HCT116 (cell line): ENCODE data around the gene PGAP3.
A peak's percentile ranks its signal among the peaks of the same experiment; 100 is the strongest.

Experiments used
- CBX3 ChIP-seq: IDR thresholded peaks from 2 replicates; pipeline ENCODE4 v1.6.1; 2012; ENCODE audit warnings: low read depth
- CEBPB ChIP-seq: IDR thresholded peaks from 2 replicates; pipeline ENCODE4 v1.6.1; 2012; ENCODE audit warnings: low read depth
- ELF1 ChIP-seq: IDR thresholded peaks from 2 replicates; pipeline ENCODE4 v1.6.1; 2012; ENCODE audit warnings: low read depth, borderline replicate concordance
- EZH2 ChIP-seq: fragments of 200-600 bp; sonication (generic); IDR thresholded peaks from 2 replicates; pipeline ENCODE4 v1.6.1; 2017; ENCODE audit warnings: antibody characterized with exemption, mixed run types
- JUND ChIP-seq: IDR thresholded peaks from 2 replicates; pipeline ENCODE4 v1.6.1; 2012
- POLR2A ChIP-seq: IDR thresholded peaks from 2 replicates; pipeline ENCODE4 v1.7.0; 2011; ENCODE audit warnings: borderline replicate concordance; ENCODE audit not compliant: insufficient read depth, insufficient read length; ENCODE audit errors: extremely low read depth
- POLR2AphosphoS5 ChIP-seq: IDR thresholded peaks from 2 replicates; pipeline ENCODE4 v1.6.1; 2011; ENCODE audit warnings: mild to moderate bottlenecking, low read depth, low read length, moderate library complexity
- SIN3A ChIP-seq: IDR thresholded peaks from 2 replicates; pipeline ENCODE4 v1.6.1; 2012; ENCODE audit warnings: low read depth
- SRF ChIP-seq: IDR thresholded peaks from 2 replicates; pipeline ENCODE4 v1.6.1; 2012; ENCODE audit warnings: low read depth
- TCF7L2 ChIP-seq: IDR thresholded peaks from 2 replicates; pipeline ENCODE4 v1.7.0; 2011; ENCODE audit warnings: borderline replicate concordance, inconsistent platforms; ENCODE audit not compliant: insufficient read depth, insufficient read length; ENCODE audit errors: extremely low read depth
- TF ChIP-seq, protein P1 (sequence below): IDR thresholded peaks from 2 replicates; pipeline ENCODE4 v1.6.1; 2012
- TF ChIP-seq, protein P2 (sequence below), 3 experiments: fragments of 200-600 bp in 1 of 3; sonication (generic) in 1 of 3; IDR thresholded peaks in 2 of 3; conservative IDR thresholded peaks in 1 of 3; 2 replicates each; pipeline ENCODE4 v1.5.1; 2012 to 2017; ENCODE audit warnings: low read depth in 2 of 3, low read length in 2 of 3, antibody characterized with exemption in 1 of 3, borderline replicate concordance in 1 of 3, control low read depth in 1 of 3, mild to moderate bottlenecking in 1 of 3, mixed read lengths in 1 of 3, mixed run types in 1 of 3, moderate library complexity in 1 of 3; ENCODE audit not compliant: insufficient read depth in 1 of 3
- TF ChIP-seq, protein P3 (sequence below): IDR thresholded peaks from 2 replicates; pipeline ENCODE4 v1.6.1; 2012

DNA sequence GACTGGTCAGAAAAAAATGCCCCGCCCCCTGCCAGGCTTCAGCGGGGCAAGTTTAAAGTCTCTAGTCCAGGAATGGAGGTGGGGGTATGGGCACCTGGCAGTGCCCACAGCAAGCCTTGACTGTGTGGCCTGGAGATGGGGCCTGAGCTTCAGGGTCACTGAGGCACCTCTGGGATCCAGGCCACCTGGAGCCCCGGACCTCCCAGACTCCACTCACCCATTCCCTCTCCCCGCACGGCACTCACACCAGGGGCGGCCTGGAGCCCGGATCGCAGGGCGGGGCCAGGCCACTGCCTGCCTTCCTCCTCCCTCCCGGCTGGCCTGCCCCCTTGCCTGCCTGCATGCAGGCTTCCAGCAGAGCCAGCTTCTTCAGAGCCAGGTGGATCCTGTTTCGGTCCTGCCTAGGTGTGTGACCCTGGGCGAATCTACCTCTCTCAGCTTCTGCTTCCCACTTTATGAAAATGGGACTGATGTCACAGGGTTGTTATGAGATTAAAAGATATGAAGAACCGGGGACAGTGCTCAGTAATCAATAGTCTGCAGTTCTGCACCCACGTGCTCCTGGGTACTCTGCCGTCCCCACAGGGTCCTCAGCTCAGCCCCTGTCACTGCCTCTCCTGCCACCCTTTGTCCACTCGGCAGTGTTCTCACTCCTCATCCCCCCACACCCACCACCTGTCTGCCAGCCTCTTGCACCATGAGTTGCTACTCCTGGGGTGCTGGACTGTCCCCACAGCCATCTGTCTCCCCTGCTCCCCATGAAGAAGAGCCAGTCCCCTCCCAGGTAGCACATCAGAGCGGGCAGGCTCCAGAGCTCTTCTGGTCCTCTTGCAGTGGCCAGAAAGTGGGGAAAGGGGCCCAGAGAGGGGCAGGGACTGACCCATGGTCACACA lies 23.9 kb downstream of the PGAP3 start:
- TF ChIP-seq, protein P1, sequence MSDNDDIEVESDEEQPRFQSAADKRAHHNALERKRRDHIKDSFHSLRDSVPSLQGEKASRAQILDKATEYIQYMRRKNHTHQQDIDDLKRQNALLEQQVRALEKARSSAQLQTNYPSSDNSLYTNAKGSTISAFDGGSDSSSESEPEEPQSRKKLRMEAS = no peak
- TF ChIP-seq ELF1 (no peak), POLR2AphosphoS5 (peak; percentile 51), POLR2A (no peak), CEBPB (no peak), CBX3 (no peak), TCF7L2 (no peak), SIN3A (no peak; the same call in 1 of the 2 replicates), SRF (no peak), EZH2 (no peak), JUND (no peak)
- TF ChIP-seq, protein P2, sequence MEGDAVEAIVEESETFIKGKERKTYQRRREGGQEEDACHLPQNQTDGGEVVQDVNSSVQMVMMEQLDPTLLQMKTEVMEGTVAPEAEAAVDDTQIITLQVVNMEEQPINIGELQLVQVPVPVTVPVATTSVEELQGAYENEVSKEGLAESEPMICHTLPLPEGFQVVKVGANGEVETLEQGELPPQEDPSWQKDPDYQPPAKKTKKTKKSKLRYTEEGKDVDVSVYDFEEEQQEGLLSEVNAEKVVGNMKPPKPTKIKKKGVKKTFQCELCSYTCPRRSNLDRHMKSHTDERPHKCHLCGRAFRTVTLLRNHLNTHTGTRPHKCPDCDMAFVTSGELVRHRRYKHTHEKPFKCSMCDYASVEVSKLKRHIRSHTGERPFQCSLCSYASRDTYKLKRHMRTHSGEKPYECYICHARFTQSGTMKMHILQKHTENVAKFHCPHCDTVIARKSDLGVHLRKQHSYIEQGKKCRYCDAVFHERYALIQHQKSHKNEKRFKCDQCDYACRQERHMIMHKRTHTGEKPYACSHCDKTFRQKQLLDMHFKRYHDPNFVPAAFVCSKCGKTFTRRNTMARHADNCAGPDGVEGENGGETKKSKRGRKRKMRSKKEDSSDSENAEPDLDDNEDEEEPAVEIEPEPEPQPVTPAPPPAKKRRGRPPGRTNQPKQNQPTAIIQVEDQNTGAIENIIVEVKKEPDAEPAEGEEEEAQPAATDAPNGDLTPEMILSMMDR (IDR thresholded peaks at IDR 0.05 in 2 of 3, conservative IDR thresholded peaks at IDR 0.05 in 1 of 3; ENCODE audit: borderline replicate concordance in 1 of 3, insufficient read depth in 1 of 3, low read depth in 2 of 3, low read length in 2 of 3) = no peak
- TF ChIP-seq, protein P3, sequence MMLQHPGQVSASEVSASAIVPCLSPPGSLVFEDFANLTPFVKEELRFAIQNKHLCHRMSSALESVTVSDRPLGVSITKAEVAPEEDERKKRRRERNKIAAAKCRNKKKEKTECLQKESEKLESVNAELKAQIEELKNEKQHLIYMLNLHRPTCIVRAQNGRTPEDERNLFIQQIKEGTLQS = no peak
